Renal cortex interstitium (tissue), 11 donors: Measurements from ENCODE around the gene PCSK2. TPM values are rescaled to one million over a fixed set of nuclear protein-coding genes. Genes with fewer than 3 reads are reported as not detected.

Experiments
- DNase-seq, 11 donors: peaks; one replicate each; pipeline ENCODE4 v3.0.0-alpha.2; 2013; ENCODE audit warnings: low read depth in 9 of 11, low spot score in 4 of 11; ENCODE audit errors: extremely low read depth in 1 of 11
- polyA plus RNA-seq, 3 donors: library from polyadenylated mRNA; unstranded; fragments of 120-200 nt; gene quantifications; one replicate each; pipeline ENCODE4 v1.2.1, GENCODE V29; 2013; ENCODE audit not compliant: insufficient read length in 3 of 3

PCSK2 gene
- polyA plus RNA-seq, 3 donors: 0.48 to 1.2 (median 0.51) TPM

DNA sequence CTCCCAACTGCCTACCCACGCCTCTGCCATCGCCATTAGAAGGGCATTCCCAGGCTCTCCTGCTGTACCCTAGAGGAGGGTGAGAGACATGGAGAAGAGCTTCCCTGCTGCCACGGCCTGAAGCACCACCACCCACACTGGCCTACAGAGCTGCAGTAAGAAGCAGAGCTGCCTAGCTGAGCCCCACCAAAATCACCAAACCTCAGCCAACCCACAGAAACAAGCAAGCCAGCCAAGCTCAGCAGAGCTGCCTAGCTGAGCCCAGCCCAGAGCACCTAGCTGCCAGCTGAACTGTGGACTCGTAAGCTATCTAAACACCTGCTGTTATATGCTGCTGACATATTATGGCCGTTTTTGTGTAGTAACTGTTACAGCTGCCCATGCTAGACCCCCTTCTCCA, 149.2 kb downstream of the PCSK2 start:
- no peak for DNase-seq

GRCh38 chr20:17377231-17377630, 150.4 kb downstream of the PCSK2 start:
- DNase-seq: no peak

GRCh38 chr20:17379651-17380050, 152.8 kb downstream of the PCSK2 start:
- DNase-seq: no peak

DNA sequence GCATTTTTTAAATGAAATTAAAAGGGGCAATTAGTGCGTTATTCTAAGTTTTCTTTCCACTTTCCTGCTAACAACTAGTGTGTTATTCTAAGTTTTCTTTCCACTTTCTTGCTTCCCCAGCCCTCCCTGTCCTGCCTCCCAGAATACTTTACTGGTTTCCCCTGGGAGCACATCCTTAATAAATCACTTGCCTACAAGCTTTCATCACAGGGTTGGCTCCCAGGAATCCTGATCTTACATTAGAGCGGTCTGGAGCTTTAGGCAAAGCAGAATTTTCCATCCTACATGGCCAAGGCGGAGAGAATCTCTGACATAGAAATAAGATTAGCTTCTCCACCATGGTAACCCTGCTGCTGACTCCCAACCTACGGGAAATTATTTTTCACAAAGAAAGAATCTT, 154.0 kb downstream of the PCSK2 start:
- DNase-seq: no peak

DNA sequence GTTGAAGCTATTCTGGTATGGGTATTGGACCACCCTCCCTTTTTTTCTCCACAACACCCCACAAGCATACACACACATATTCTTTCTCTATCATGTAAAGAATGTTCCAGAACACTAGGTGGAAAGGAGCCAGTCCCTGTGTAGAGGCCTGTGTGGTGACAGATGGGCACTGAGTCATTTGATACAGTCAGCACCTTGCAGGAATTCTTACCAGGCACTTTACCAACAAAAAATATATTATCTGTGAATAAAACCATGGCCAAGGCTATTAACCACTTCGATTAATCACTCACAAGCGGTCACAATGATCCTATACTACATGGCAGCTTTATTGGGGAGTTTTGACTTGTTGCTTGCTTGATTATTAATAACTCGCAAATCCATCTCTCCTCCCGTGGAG, 154.9 kb downstream of the PCSK2 start:
- DNase-seq: no peak

DNA sequence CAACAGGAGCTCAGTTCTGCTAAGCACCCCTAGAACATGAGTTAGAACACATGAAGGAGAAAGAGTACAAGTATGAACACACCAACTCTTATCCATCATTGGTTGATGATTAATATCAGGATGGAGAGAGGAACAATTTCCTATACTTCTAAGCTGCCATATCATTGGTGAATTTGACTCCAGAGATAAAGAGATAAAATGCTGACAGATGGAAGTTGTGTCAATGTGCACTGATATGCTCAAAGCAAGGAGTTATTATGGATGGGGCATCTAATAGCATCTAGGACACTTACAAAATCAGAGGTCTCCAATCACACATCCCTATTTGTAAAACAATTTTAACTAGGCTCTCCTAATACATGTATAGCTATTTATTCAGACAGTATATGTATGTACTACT, 159.0 kb downstream of the PCSK2 start:
- no peak for DNase-seq

GRCh38 chr20:17390655-17391054, 163.8 kb downstream of the PCSK2 start:
- DNase-seq: no peak

GRCh38 chr20:17391127-17391771, 164.4 kb downstream of the PCSK2 start:
- DNase-seq: no peak

- no peak for DNase-seq
Measured at GRCh38 chr20:17394411-17394810, 167.6 kb downstream of the PCSK2 start.

DNA sequence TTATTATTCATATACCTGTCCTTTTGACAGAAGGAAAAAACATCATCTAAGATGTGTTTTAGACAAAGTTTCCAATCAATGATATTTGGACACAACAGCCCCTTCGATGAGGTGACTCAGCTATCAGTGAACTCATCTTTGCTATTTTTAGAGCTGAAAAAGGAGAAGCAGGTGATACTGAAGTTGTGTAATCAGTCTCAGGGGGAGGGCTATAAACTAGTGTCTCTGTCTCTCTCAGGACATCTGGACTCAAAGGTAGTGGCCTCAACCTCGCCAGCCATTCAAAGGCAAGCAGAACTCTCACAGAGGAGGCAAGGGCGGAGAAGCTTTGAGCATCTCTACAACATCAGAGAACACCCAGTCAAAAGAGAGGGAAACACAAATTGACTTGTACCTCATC, 168.9 kb downstream of the PCSK2 start:
- no peak for DNase-seq

- no peak for DNase-seq
Measured at GRCh38 chr20:17399303-17399985, 172.6 kb downstream of the PCSK2 start.

DNA sequence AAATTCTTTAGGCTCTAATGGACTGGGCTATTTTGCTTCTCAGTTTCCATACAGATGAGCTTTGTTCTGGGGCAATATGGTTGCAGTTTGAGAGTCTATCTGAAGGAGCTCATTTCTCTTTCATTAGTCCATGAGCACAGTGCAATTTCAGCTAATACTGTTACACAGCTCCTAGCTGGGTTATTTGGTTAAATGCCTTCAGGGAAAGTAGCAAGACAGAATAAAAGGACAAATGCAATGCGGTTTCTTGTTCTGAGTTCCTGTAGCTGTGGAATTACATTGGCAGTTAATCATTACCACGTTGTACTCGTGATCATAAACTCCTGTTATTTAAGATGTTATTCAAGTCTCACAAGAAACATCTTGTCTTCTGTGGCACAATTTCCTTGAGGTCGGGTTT, 176.6 kb downstream of the PCSK2 start:
- peak in 6 of 11 donors; percentile 13 to 49 (median 22) for DNase-seq

DNA sequence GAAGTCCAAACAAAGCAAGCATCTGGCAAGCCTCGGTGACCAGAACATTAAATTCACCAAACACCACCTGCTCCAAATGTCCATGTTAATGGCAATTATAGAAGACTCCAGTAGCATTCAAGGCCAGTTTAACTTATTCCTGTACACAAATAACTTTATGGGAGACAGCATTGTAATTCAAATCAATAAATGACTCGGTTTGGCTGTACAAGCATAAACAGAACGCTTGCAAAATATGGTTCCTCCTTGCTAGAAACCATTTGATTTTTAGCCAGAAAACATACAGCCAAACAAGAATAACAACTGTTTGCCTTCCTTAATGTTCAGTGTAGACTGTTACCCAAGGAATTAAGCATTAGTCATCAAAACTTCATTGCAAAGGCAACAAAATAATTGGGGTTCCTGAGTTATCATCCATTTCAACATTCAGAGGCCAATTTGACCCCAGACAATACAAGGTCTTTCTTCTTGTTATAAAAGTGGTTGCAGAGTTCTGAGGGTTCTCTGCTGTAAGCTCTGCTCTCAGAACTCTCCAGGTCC, 179.3 kb downstream of the PCSK2 start:
- DNase-seq: no peak

GRCh38 chr20:17407550-17407949, 180.7 kb downstream of the PCSK2 start:
- no peak for DNase-seq

GRCh38 chr20:17417225-17417624, 190.4 kb downstream of the PCSK2 start:
- no peak for DNase-seq

- DNase-seq: no peak
Measured at GRCh38 chr20:17418737-17419136, 191.9 kb downstream of the PCSK2 start.

DNA sequence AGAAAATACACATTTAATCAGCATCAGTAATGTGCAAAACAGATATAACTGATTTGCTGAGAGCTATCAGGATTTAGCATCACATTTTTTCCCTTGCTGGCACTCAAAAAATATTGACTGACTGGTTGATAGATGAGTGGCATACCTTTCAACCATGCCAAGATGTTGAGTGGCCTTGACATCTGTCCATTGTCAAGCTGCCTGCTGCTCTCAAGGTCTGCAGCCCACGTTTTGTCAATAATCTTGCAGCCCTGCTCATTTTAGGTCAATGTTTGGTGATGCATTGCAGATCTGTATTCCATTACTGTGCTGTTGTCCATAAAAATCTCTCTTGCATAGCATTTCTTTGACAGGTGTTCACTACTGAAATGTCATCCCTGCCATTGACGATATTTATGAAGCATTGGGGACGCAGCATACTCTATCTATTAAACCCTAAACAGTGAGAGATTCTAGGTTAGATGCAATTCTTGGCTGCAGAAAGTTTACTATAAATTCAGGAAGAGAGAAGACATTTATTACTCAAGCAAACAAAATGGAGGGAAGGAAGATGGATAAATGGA, 192.7 kb downstream of the PCSK2 start:
- no peak for DNase-seq

DNA sequence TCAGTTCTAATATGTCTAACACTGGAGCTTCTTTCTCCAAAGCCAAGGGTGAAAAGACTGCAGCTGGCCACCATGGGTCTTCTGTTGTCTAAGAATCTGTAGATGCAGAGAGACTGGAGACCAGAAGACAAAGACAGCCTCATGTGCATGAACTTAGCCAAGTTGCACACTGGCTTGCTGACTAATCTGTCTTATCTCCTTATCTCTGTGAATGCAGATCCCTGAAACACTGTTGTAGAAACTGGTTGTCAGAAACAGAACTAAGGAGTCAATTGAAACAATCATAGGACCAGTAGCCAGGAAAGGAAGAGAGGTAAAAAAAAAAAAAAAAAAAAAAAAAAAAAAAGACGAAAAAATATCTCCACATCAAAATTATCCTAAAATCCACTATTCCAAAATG, 194.7 kb downstream of the PCSK2 start:
- DNase-seq: no peak

GRCh38 chr20:17423782-17424181, 196.9 kb downstream of the PCSK2 start:
- no peak for DNase-seq

DNA sequence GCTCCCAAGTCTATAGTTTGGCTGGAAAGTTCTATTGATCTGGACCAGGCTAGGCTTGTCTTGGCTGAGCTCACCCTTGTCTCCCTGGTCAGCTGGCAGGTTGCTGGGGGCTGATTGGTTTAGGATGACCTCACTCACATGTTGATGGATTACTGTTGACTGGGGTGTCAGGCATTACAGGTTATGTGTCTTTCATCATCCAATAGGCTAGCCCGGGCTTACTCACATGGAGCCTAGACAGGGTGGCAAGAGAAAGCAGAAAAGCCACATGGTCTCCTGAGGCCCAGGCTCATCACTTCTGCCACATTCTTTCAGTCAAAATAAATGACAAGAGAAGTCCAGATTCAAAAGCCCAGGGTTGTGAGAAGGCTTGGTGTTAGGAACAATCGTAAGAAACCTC, 200.8 kb downstream of the PCSK2 start:
- DNase-seq: no peak
